ENCODE results near the gene TNK1.
A peak's percentile ranks its signal among the peaks of the same experiment; 100 is the strongest.

TNK1 gene

GRCh38 chr17:7437950-7438614, 57.2 kb downstream of the TNK1 start:
- peak overlapping the region; percentile 70 for H3K9ac ChIP-seq (ENCODE audit: insufficient read length)
- no peak for DNase-seq (ENCODE audit: low read depth, low spot score)
- peak overlapping the region; percentile 93 for H3K4me3 ChIP-seq

GRCh38 chr17:7438656-7439460, 58.0 kb downstream of the TNK1 start:
- peak overlapping the region; percentile 90 for H3K9ac ChIP-seq (ENCODE audit: insufficient read length)
- no peak for TF ChIP-seq EZH2 (IDR thresholded peaks at IDR 0.05)
- TF ChIP-seq FOXP2 (optimal IDR thresholded peaks at IDR 0.05; ENCODE audit: control extremely low read depth, extremely low read length, insufficient read depth), result no peak
- no peak for TF ChIP-seq POLR2AphosphoS5 (IDR thresholded peaks at IDR 0.05; ENCODE audit: borderline replicate concordance, low read depth, low read length)
- DNase-seq (ENCODE audit: low read depth, low spot score), result no peak
- no peaks in the 10 kb centered on the region for H3K36me3 ChIP-seq (ENCODE audit: insufficient read depth, low read length)
- H3K27ac ChIP-seq, result no peak overlapping the region
- H3K4me3 ChIP-seq, result peak overlapping the region; percentile 93
- H3K9me3 ChIP-seq (ENCODE audit: low read depth, low read length), result no peaks in the 10 kb centered on the region

More at GRCh38 chr17:7437950-7438614, 57.2 kb downstream of the TNK1 start:
- Histone ChIP-seq H3K27ac (no peak overlapping the region), H3K9me3 (ENCODE audit: low read depth, low read length) (no peaks in the 10 kb centered on the region), H3K36me3 (ENCODE audit: insufficient read depth, low read length) (no peaks in the 10 kb centered on the region)
- peak; percentile 42; the same call in 1 of the 2 replicates for TF ChIP-seq POLR2AphosphoS5 (IDR thresholded peaks at IDR 0.05; ENCODE audit: borderline replicate concordance, low read depth, low read length)
- TF ChIP-seq FOXP2 (optimal IDR thresholded peaks at IDR 0.05; ENCODE audit: control extremely low read depth, extremely low read length, insufficient read depth), result no peak

Measured in SK-N-MC (cell line).